Kidney tubule cell (primary cell): ENCODE results near the gene CD2.
"Not testable (repeated sequence)": the region's sequence is repeated elsewhere in the genome, so short reads cannot be mapped to it uniquely, and the experiment has no call there.

ENCODE experiments used
- DNase-seq: peaks from one replicate; pipeline ENCODE4 v3.0.0-alpha.2; 2018; ENCODE audit warnings: low spot score

The CD2 gene

DNA sequence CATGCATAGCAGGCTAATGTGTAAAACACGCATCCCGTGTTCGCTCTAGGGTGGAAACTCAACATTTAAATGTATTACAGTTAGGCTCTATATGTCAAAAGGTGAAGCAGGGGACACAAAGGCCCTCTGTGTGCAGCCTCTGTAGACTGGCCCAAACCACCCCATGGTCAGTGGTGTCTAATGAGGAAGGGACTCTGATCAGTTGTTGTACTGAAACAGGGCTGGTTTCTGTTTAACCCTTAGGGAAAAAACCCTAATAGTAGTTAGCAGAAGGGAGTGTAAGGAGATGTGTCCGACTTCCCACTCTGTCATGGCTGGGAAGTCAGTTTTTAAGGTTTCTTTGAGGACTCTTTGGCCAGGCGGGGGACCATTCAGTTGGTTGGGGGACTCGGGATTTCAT is 21.5 kb upstream of the CD2 start:
- no peak for DNase-seq

DNA sequence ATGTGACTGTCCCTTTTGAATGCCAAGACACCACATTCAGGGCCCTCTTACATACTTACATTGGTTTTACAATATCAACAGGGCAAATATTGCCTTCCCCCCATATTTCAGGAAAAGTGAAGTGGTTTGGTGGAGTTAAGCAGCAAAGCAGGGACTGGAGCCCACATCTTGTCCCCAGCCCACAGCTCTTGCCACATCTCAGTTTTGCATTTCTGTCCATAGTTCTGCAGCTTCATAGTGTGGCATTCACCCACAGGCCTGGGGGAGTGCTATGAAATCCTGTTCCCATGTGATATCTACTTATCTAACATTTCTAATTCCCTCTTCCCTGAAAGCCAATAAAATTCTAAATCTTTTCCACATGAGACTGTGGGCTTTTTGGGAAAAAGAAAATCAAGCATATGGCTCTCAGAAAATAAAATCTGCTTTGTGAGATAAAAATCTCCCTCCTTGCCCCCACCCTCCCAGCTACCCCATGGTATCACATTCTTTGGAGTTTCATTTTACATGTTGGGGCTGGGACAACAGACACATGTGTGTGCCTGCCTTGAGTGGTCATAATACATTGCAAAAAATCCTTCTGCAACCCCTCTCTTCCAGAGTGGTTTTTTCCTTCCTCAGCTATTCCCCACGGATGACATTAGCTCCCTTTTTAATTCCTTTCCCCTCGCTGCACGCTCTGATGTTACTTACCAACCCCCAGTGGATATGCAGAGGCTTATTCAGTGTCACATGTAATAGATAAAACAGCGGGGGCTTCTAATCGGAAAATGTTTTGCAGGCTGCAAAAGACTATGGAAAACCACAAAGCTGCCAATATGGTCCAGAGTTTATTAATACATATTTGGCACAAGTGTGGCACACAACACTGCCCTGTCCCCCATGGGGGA is 20.5 kb upstream of the CD2 start:
- no peak for DNase-seq

DNA sequence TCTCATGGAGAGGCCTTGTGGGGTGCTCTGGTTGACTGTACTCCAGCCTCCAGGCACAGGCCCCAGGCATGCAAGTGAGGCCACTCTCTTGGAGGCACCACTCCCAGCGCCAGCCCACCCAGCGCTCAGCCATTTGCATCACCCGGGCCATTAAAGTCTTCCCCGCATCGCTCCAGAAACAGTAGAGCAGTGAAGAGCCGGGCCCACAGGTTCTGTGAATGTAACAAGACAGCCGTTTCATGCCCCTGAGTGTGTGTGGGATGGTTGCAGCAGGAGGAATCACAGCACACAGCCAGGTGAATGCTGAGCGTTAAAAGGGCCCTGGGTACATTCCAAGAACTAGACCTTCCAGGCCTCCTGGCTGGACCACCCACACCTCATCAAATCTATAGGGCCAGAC is 19.0 kb upstream of the CD2 start:
- no peak for DNase-seq

DNA sequence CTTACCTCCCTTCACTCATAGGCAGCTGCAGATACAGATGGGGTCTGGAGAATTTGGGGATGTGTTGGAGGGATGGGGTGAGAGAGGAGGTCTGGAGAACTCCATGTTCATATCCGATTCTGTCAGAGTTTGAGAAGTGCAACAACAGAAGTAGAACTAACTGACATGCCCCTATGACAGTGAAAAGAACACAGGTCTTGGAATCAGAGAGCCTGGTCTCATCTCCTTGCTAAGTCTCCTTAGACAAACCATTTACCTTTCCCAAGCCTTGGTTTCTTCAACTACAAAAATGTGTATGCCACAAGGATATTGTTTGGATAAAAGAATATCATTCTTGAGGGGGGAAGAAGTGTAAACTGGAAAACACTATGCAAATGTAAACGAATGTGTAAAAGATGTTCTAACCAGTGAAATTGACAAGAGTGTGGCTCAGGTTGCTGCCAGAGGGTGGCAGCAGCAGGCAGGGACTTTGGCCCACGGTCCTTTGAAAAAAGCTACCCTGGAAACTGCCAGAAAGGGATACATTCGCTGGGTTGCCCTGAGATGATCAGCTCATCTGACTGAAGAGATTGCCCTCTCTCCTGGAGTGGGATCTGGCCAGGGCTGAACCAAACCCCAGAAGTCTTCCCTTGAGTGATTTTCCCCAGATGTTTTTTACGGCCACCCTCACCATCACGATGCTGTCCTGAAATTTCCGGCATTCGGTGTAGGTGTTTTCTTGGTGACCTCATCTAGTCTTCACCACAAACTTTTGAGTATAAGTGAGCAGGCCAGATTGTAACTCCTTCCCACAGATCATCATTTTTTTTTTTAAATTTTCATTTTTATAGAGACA is 17.0 kb upstream of the CD2 start:
- peak; percentile 65 for DNase-seq

DNA sequence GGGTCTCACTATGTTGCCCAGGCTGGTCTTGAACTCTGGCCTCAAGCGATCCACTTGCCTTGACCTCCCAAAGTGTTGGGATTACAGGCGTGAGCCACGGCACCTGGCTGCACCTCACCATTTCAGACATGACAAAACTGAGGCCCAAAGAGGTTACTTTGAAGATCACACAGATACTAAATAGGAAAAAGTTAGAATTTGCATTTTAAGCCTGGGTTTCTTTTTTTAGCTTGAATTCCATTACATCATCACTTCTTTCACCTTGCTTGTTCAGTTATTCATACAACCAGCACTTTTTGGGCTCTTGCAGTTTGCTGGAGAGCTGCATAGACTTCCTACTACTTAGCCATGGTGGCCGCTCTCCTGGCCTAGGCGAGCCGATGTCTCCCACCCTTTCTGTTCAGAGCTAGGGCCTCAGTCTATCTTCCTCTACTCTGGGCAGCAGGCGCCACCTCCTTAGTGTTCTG is 16.3 kb upstream of the CD2 start:
- DNase-seq: no peak

GRCh38 chr1:116738673-116739370 is 15.4 kb upstream of the CD2 start:
- no peak for DNase-seq

GRCh38 chr1:116739371-116740012 is 14.7 kb upstream of the CD2 start:
- no peak for DNase-seq

DNA sequence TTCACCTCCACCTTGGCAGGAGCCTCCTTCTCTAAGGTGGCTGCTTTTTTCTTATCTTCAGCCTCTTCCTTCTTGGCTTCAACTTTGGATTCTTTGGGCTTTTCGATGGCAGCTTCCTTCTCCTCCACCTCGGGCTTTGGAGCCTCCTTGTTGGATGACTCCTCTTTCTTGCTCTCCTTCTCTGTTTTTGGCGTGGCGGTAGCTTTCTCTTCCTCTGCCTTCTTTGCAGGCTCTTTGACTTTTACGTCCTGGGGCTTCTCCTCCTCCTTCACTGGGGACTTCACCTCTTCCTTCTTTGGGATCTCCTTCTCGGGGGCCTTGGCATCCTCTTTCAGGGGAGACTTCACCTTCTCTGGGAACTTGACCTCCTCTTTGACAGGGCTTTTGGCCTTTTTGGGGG is 13.9 kb upstream of the CD2 start:
- no peak for DNase-seq

- DNase-seq: no peak
Measured at GRCh38 chr1:116740746-116741145, 13.5 kb upstream of the CD2 start.

GRCh38 chr1:116741836-116742565 is 12.2 kb upstream of the CD2 start:
- DNase-seq: no peak

- no peak for DNase-seq
Measured at GRCh38 chr1:116743535-116743934, 10.7 kb upstream of the CD2 start.

GRCh38 chr1:116748272-116748671 is 6.0 kb upstream of the CD2 start:
- no peak for DNase-seq

DNA sequence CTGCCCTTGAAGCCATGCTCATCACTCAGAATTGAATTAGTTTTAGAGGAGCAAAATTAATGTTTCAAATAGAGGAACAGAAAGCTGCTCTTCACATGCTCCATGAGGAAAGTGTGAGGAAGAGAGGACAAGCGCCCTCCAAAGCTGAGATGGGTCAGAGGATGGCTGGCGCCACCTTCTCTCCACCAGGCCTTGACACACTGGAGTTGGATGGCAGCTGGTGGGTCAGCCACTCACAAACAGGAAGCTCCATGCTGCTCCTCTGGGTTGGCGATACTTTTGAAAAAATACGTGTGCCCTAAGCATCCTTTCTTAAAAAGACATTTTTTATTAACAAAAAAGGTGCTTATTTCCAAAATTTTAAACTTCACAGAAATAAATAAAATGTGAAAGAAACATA is 3.1 kb upstream of the CD2 start:
- no peak for DNase-seq

- no peak for DNase-seq
Measured at GRCh38 chr1:116751621-116752020, 2.6 kb upstream of the CD2 start.

GRCh38 chr1:116753312-116753711 is 918 bp upstream of the CD2 start:
- DNase-seq: no peak

DNA sequence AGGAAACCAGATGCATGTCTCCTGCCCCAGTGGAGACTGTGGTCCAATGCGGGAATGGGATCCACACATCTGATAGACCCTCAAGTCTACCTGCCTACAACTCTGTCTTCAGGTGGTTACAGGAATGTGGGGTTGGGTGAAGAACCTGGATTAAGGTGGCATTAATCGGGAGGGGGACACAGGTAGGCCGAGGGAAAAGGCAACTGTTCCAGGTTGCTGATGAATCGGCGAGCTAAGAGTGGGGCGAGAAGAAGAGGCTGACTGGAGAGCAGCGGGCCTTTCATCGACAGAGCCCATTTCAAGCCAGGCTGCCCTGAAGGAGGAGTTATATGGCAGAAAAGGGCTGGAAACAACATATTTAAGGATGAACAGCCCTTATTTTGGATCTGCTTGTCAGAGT is 836 bp downstream of the CD2 start:
- DNase-seq: no peak

DNA sequence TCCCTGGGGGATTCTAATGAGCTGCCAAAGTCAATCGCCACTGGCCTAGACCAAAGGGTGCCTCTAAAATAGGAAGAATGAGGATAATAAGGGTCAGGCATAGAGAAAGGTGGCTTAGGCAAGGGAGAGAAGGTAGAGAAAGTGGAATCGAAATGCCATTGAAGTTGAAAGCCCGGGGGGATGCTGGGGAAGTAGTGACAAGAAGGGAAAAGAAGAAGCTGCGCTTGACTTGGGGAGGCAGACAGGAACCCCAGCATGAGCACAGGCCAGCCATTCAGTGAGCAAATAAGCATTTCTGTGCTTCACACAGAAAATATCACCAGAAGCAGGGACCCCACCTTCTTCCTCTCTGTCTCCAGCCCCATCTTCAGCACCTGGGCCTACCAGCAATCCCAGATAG is 1.5 kb downstream of the CD2 start:
- no peak for DNase-seq

GRCh38 chr1:116756092-116756491 is 1.9 kb downstream of the CD2 start:
- not testable (repeated sequence) for DNase-seq

DNA sequence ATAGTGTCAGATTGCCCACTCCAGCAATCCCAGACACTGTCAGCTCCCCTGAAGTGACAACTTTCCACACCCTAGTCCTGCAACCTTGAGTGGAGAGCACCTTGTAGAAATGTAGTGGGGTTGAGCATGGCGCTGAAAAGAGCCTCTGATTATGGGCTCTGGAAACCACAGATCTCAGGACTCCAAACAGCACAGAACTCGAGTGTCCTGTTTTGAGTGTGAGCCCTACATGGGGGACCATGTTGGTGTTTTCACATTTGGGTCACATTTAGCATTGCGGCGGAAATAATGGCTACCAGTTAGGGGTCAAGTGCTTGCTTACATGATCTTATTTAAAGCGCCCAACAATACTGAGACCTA is 4.2 kb downstream of the CD2 start:
- DNase-seq: not testable (repeated sequence)

DNA sequence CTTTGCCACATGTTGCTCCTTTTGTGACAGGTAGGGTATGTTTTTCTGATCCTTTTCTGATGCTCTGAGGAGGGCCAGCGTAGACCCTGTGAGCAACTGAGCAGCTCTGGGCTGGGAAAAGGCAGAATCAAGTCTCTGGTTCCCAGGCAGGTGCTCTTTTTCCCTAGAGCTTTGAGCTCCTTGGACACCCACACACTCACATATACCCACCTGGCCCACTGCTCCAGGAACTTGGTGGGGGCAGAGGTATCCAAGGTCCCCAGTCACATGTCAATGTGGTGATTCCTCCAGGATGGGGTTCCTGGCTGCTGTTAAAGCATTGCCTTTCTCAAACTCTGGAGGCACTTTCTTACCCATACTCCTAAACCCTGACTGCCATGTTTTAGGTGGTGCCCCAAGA is 5.4 kb downstream of the CD2 start:
- no peak for DNase-seq

DNA sequence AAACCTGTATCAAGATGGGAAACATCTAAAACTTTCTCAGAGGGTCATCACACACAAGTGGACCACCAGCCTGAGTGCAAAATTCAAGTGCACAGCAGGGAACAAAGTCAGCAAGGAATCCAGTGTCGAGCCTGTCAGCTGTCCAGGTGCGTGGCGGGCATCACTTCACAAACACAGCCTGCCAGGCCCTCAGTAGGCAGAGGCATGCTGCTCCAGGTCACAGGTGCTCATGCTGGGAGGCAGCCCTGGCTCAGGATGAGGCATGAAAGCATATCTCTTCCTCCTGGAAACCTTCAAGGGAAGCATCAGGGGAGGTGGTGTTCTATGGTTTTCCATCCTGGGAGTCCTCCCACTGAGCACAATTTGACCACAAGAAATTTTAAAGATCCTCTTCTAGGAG is 6.3 kb downstream of the CD2 start:
- no peak for DNase-seq
